ENCODE results near the gene SPRY2.

The SPRY2 gene

DNA sequence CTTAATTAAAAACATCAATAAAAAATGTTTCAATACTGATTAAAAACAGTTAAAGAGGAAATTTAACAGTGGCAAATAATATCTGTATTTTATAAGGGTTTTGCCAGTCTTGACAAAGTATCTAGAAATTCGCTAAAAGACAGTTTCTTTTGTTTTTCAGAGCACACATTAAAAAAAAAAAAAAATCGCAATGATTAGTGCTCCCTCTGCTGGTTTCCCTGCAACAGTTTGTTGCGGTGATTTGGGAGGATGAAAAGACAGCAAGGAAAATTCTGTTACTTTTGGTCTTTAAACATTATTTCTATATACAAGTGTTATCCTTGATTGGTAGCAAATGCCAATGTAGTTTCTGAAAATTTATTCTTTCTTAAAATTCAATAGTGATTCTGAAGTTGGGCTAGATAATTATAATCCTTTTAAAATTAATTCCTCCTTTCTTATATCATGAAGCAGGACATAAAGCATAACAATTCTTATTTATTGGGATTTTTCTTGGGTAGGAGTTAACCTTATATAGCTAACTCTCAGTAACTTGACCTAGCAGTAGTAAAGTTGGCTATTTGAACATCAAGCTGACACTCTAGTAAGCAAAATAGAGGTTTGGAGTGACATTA is 23.1 kb upstream of the SPRY2 start:
- DNase-seq (ENCODE audit: low read depth), result no peak
- TF ChIP-seq, protein P1, sequence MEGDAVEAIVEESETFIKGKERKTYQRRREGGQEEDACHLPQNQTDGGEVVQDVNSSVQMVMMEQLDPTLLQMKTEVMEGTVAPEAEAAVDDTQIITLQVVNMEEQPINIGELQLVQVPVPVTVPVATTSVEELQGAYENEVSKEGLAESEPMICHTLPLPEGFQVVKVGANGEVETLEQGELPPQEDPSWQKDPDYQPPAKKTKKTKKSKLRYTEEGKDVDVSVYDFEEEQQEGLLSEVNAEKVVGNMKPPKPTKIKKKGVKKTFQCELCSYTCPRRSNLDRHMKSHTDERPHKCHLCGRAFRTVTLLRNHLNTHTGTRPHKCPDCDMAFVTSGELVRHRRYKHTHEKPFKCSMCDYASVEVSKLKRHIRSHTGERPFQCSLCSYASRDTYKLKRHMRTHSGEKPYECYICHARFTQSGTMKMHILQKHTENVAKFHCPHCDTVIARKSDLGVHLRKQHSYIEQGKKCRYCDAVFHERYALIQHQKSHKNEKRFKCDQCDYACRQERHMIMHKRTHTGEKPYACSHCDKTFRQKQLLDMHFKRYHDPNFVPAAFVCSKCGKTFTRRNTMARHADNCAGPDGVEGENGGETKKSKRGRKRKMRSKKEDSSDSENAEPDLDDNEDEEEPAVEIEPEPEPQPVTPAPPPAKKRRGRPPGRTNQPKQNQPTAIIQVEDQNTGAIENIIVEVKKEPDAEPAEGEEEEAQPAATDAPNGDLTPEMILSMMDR (IDR thresholded peaks at IDR 0.05; ENCODE audit: control insufficient read depth, extremely low read depth, insufficient read depth), result peak; percentile 55
- H3K4me3 ChIP-seq (ENCODE audit: low read depth, low read length), result no peak overlapping the region

DNA sequence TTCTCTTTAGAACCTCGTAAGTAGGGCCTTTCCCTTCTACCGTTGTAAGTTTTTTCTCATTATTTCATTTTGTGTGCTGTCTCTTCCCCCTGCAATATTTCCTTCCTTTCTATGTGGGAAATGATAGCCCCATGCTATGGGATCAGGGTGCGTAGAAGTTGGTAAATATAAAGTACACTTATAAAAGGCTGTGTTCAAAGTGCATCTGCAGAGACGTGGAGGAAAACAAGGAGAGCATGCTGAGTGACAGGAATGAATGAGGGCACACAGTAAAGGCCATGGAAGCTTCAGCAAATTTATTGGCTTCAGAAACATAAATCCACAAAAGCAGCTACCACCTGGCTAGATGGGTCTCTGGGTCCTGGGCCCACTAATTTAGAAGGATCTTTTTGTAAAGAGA is 21.6 kb upstream of the SPRY2 start:
- TF ChIP-seq, protein P1 (IDR thresholded peaks at IDR 0.05; ENCODE audit: control insufficient read depth, extremely low read depth, insufficient read depth), result no peak
- no peak for DNase-seq (ENCODE audit: low read depth)
- no peak overlapping the region for H3K4me3 ChIP-seq (ENCODE audit: low read depth, low read length)

DNA sequence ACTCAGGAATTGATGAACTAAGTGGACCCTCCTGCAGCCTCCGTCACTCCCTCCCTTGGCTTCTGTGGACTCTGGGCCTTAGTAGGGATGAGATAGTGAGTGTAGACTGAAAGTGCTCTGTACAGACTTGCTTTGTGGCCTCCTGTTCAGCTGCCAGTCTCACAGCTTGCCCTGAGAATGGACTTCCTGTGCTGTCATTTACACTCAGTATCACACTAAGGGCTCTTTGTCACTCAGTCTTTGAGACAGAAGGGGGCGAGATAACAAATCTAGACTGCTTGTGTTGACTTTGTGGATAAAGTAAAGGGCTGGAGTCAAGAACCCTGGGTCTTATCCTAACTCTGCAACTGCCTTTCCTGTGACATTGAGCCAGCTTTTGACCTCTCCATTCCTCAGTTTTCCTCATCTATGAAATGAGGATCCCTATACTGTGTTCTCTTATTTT is 21.0 kb upstream of the SPRY2 start:
- H3K4me3 ChIP-seq (ENCODE audit: low read depth, low read length), result no peak overlapping the region
- no peak for DNase-seq (ENCODE audit: low read depth)
- TF ChIP-seq, protein P1 (IDR thresholded peaks at IDR 0.05; ENCODE audit: control insufficient read depth, extremely low read depth, insufficient read depth), result no peak

DNA sequence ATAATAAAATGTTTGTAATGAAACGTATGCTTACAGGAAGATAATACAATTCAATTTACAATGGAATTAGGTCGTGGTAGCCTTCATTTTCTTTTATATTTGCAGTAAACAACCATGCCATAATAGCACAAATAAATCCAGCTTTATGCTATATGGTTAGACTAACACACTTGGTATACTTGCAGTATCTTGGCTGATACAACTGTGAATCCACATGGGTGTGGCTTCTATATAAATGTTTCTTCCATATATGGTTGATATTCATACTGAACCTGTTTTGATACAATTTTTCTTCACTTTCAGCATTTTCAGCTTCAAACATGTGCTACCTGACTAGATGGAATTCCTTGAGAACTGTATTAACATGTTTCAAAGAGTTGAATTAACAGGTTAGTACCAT is 20.4 kb upstream of the SPRY2 start:
- DNase-seq (ENCODE audit: low read depth), result no peak
- TF ChIP-seq, protein P1 (IDR thresholded peaks at IDR 0.05; ENCODE audit: control insufficient read depth, extremely low read depth, insufficient read depth), result no peak
- H3K4me3 ChIP-seq (ENCODE audit: low read depth, low read length), result no peak overlapping the region

DNA sequence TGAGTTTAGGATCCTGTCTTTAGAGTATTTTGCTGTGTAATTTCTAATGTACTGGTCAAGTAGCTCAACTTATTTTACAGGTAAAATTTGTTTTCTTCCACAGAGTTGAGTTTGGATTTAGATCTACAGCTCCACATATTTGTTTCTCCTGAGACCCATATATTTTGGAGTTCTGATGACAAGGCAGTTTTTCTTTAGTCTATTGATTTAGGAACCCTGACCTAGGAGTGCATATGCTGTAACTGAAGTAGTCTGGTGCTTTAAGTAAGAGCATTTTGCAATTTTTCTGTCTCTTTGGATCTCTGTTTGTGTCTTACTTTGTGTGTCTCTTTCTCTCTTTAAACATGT is 19.5 kb upstream of the SPRY2 start:
- H3K4me3 ChIP-seq (ENCODE audit: low read depth, low read length), result no peak overlapping the region
- DNase-seq (ENCODE audit: low read depth), result no peak
- TF ChIP-seq, protein P1 (IDR thresholded peaks at IDR 0.05; ENCODE audit: control insufficient read depth, extremely low read depth, insufficient read depth), result no peak

DNA sequence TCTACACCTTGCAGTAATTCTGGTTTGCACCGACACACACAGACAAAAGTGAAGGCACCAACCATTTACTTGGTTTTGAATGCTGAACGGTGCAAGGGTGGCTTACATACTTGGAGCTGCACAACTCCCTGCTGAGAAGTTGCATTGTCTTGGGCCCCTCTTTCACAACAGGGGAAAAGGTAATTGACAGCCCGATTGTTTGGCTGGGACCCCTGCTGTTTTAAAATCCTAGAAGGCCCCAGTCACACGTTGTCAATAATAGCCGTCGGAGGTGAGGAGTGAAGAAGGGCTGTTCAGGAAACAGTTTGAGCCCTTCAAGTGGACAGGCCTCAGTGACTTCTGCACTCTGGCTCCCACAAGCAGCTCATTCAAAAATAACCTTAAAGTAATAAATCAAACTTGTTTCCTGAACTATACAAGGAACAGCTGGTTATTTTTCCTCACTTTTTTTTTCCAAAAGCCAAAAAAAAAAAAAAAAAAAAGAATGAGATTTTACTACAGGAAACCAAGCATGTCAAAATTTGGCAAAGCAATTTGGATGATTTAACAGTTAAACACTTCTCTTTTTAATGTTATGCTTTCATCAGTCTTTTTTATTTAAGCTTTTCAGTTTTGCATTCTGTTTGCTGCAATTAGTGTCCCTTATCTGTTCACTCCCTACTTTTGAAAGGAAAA is 19.0 kb upstream of the SPRY2 start:
- DNase-seq (ENCODE audit: low read depth), result no peak
- H3K4me3 ChIP-seq (ENCODE audit: low read depth, low read length), result no peak overlapping the region

More for the DNA sequence above, 19.0 kb upstream of the SPRY2 start:
- TF ChIP-seq, protein P1 (IDR thresholded peaks at IDR 0.05; ENCODE audit: control insufficient read depth, extremely low read depth, insufficient read depth), result no peak

Measured in LNCaP clone FGC (cell line).